GM10266 (cell line): ENCODE data around the gene C6orf62.
"Not testable (repeated sequence)": the region's sequence is repeated elsewhere in the genome, so short reads cannot be mapped to it uniquely, and the experiment has no call there.

Experiments
- DNase-seq: peaks from one replicate; pipeline ENCODE4 v3.0.0; 2012; ENCODE audit errors: extremely low spot score
- CTCF ChIP-seq: IDR thresholded peaks from 2 replicates; pipeline ENCODE4 v1.5.1; 2012; ENCODE audit warnings: mild to moderate bottlenecking, low read depth; ENCODE audit not compliant: control insufficient read depth, insufficient read depth; ENCODE audit errors: missing control alignments

The C6orf62 gene

GRCh38 chr6:24668997-24669361 lies 50.0 kb downstream of the C6orf62 start:
- DNase-seq, result no peak
- TF ChIP-seq CTCF, result no peak

- not testable (repeated sequence) for DNase-seq
Observed at GRCh38 chr6:24668066-24668996, 50.6 kb downstream of the C6orf62 start.

- TF ChIP-seq CTCF, result no peak
- no peak for DNase-seq
Observed at GRCh38 chr6:24667378-24667803, 51.6 kb downstream of the C6orf62 start.

- TF ChIP-seq CTCF, result peak; percentile 36
- peak; percentile 90 for DNase-seq
Observed at GRCh38 chr6:24666641-24667377, 52.1 kb downstream of the C6orf62 start, which contains the start of the genes ACOT13 and TDP2. TSS of gene ACOT13 (plus strand) at chr6:24667077. CDS start at chr6:24667264, 187 bp downstream. TSS of gene TDP2 (minus strand) at chr6:24666899. CDS start at chr6:24666862, 37 bp downstream.

DNA sequence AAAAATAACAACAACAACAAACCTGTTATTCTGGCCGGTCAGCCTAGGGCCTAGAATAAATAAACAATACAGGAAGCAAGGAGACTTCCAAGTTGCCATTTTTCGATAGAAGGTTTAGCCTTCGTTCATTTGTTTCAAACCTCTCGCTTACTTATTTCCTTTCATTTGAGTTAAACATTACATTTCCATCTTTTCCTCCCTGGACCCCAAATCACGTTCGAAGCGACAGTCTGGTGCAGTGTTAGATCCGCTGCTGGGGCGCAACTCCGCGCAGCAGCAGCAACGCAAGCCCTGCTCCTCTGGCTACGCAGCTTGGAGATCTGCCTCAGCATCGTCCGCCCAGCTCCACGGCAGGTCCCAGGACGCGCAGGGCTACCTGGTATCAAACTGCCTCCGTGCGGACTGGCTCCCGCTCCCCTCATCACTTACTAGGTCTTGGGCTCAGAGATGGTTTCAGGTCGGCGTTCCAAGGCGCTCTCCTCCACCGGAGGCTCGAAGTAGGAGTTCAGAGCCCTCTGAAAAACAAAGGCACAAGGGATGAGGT lies 52.8 kb downstream of the C6orf62 start:
- DNase-seq, result peak; percentile 24
- TF ChIP-seq CTCF, result no peak

GRCh38 chr6:24664046-24664987 lies 54.6 kb downstream of the C6orf62 start:
- DNase-seq, result no peak
- TF ChIP-seq CTCF, result no peak

DNA sequence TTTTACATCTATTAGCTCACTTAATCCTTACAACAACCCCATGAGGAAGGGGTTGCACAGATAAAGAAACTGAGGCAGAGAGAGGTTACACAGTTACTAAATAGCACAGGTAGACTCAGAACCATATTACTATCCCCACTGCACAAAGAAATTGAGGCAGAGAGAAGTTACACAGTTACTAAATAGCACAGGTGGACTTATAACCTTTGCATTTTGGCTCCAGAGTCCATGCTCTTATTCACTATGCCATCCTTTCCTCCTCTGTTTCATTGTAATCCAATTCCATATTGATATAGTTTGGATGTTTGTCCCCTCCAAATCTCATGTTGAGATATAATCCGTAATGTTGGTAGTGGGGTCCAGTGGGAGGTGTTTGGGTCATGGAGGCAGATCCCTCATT lies 55.8 kb downstream of the C6orf62 start:
- no peak for DNase-seq
- TF ChIP-seq CTCF, result no peak
